ENCODE measurements around the gene DMXL1.

The DMXL1 gene

GRCh38 chr5:119070828-119071560 is at the start of gene DMXL1 (continued):
- TF ChIP-seq ZNF311 (tag by site-specific recombination; IDR thresholded peaks at IDR 0.05; ENCODE audit: borderline replicate concordance), result no peak
- TF ChIP-seq GLI2 (tag by site-specific recombination; IDR thresholded peaks at IDR 0.05; ENCODE audit: borderline replicate concordance, low read depth), result no peak
- no peak for TF ChIP-seq ZNF623 (tag by site-specific recombination; IDR thresholded peaks at IDR 0.05)
- no peak; the same call in 1 of the 2 replicates for TF ChIP-seq ZNF76 (tag by site-specific recombination; IDR thresholded peaks at IDR 0.05; ENCODE audit: borderline replicate concordance, low read depth)
- TF ChIP-seq ZNF629 (tag by site-specific recombination; IDR thresholded peaks at IDR 0.05), result peak; percentile 69
- no peak for TF ChIP-seq ZNF530 (tag by site-specific recombination; IDR thresholded peaks at IDR 0.05; ENCODE audit: low read depth)
- TF ChIP-seq ZBTB44 (tag by site-specific recombination; IDR thresholded peaks at IDR 0.05), result no peak
- no peak for TF ChIP-seq TCF7L2 (IDR thresholded peaks at IDR 0.05; ENCODE audit: borderline replicate concordance, low read depth, low read length)
- peak; percentile 31; the same call in 1 of the 2 replicates for TF ChIP-seq MZF1 (tag by site-specific recombination; IDR thresholded peaks at IDR 0.05; ENCODE audit: borderline replicate concordance)
- TF ChIP-seq ZNF664 (tag by site-specific recombination; IDR thresholded peaks at IDR 0.05), result no peak
- TF ChIP-seq GLIS1 (tag by site-specific recombination; IDR thresholded peaks at IDR 0.05), result peak; percentile 57; the same call in 1 of the 2 replicates
- peak; percentile 74; the same call in 1 of the 2 replicates for TF ChIP-seq BCL11B (tag by site-specific recombination; IDR thresholded peaks at IDR 0.05; ENCODE audit: low read depth)
- TF ChIP-seq ZBTB49 (tag by site-specific recombination; IDR thresholded peaks at IDR 0.05; ENCODE audit: low read depth), result no peak
- TF ChIP-seq ZFP41 (tag by site-specific recombination; IDR thresholded peaks at IDR 0.05; ENCODE audit: borderline replicate concordance), result no peak
- no peak for TF ChIP-seq ZNF19 (tag by site-specific recombination; IDR thresholded peaks at IDR 0.05; ENCODE audit: low read depth)
- no peak for TF ChIP-seq ZNF184 (tag by site-specific recombination; IDR thresholded peaks at IDR 0.05)
- peak; percentile 90 for TF ChIP-seq OSR2 (tag by site-specific recombination; IDR thresholded peaks at IDR 0.05)
- TF ChIP-seq ZBTB6 (tag by site-specific recombination; IDR thresholded peaks at IDR 0.05), result peak; percentile 72; the same call in 1 of the 2 replicates
- TF ChIP-seq ZNF335 (tag by site-specific recombination; conservative IDR thresholded peaks at IDR 0.05), result 0 out of 2 replicates have a peak, but pooled peaks have one; percentile 0
- no peak for TF ChIP-seq ZNF354C (tag by site-specific recombination; IDR thresholded peaks at IDR 0.05; ENCODE audit: borderline replicate concordance, low read depth)
- no peak for TF ChIP-seq ZBTB7A (tag by site-specific recombination; IDR thresholded peaks at IDR 0.05; ENCODE audit: low read depth)
- TF ChIP-seq ZFHX2 (tag by site-specific recombination; conservative IDR thresholded peaks at IDR 0.05), result peak; percentile 84
- peak; percentile 81 for TF ChIP-seq ZBTB10 (tag by site-specific recombination; IDR thresholded peaks at IDR 0.05)
- TF ChIP-seq HIC1 (tag by site-specific recombination; IDR thresholded peaks at IDR 0.05), result 0 out of 2 replicates have a peak, but pooled peaks have one; percentile 66
- peak; percentile 71; the same call in 1 of the 2 replicates for TF ChIP-seq IKZF3 (tag by site-specific recombination; IDR thresholded peaks at IDR 0.05)
- no peak for TF ChIP-seq ZBTB21 (tag by site-specific recombination; IDR thresholded peaks at IDR 0.05)
- 0 out of 2 replicates have a peak, but pooled peaks have one; percentile 7 for TF ChIP-seq CTCF (tag by site-specific recombination; IDR thresholded peaks at IDR 0.05)

Data from HEK293 (cell line).